Measurements from ENCODE around the gene CEACAM19. TPM values are rescaled to one million over a fixed set of nuclear protein-coding genes. Genes with fewer than 3 reads are reported as not detected.

Gene CEACAM19
- total and polyA plus RNA-seq, 2 donors (not counting 3 experiments of a cell fraction or from before 2014, with no cell fraction given): 9.9 to 14.5 TPM

GRCh38 chr19:44706506-44707236, 35.4 kb downstream of the CEACAM19 start:
- POLR2A ChIA-PET: no interaction called here
- Histone ChIP-seq H4K20me1 (replicated peaks; ENCODE audit: control insufficient read depth, extremely low read depth, insufficient read depth, low read length) (no peaks in the 10 kb centered on the region), H3K9me3 (replicated peaks; ENCODE audit: control insufficient read depth, insufficient read depth, low read length) (no peaks in the 10 kb centered on the region), H3K79me2 (ENCODE audit: control insufficient read depth, insufficient read depth, low read length) (no peaks in the 10 kb centered on the region), H3K36me3 (ENCODE audit: control insufficient read depth in 2 of 2, extremely low read depth in 1 of 2, insufficient read depth in 2 of 2, low read length in 2 of 2) (no peaks in the 10 kb centered on the region), H3K4me1 (ENCODE audit: control insufficient read depth, extremely low read depth, insufficient read depth, low read length) (peaks cover 2% of the 10 kb centered on the region), H3K27ac (ENCODE audit: insufficient read depth, low read depth, low read length) (no peak overlapping the region), H3K4me3 (replicated peaks in 1 of 3; ENCODE audit: insufficient read depth in 1 of 3, low read depth in 1 of 3, low read length in 3 of 3) (no peak overlapping the region), H3K9ac (replicated peaks; ENCODE audit: extremely low read depth, insufficient read depth, low read length) (no peak overlapping the region), H2AFZ (ENCODE audit: low read depth, low read length) (no peak overlapping the region), H3K4me2 (ENCODE audit: insufficient read depth, low read length) (no peak overlapping the region), H3K9me1 (replicated peaks; ENCODE audit: control insufficient read depth, extremely low read depth, insufficient read depth, low read length) (no peaks in the 10 kb centered on the region), H3K27me3 (ENCODE audit: control insufficient read depth in 2 of 2, insufficient read depth in 2 of 2, low read length in 2 of 2) (no peaks in the 10 kb centered on the region)
- no peak for FAIRE-seq
- DNase-seq (ENCODE audit: low read depth, low spot score): no peak
- TF ChIP-seq POLR2A (IDR thresholded peaks at IDR 0.05; ENCODE audit: low read depth, low read length) (no peak), CTCF (IDR thresholded peaks at IDR 0.05; ENCODE audit: extremely low read depth in 1 of 2, insufficient read depth in 1 of 2, low read depth in 1 of 2, low read length in 2 of 2) (no peak), FOS (IDR thresholded peaks at IDR 0.05; ENCODE audit: borderline replicate concordance, insufficient read depth, low read length) (no peak), MYC (IDR thresholded peaks at IDR 0.05; ENCODE audit: low read depth, low read length) (no peak), MAX (IDR thresholded peaks at IDR 0.05; ENCODE audit: insufficient read depth, insufficient read length) (no peak), POLR2AphosphoS5 (IDR thresholded peaks at IDR 0.05; ENCODE audit: insufficient read depth, low read depth, low read length) (no peak), EZH2 (IDR thresholded peaks at IDR 0.05; ENCODE audit: borderline replicate concordance, low read depth, low read length, severe bottlenecking) (no peak), GATA2 (IDR thresholded peaks at IDR 0.05; ENCODE audit: insufficient read depth, insufficient read length, low read depth, low read length) (no peak), JUN (IDR thresholded peaks at IDR 0.05; ENCODE audit: borderline replicate concordance, insufficient read depth, insufficient read length, low read depth) (no peak)
- no TSS peak for BruUV-seq (replicated peaks)
- dilution Hi-C loops (cut with MboI; ENCODE audit: extremely low pct_ligation_motif_present, low sequenced_read_pairs) (no loop called here), intact Hi-C loops (cut with micrococcal nuclease) (no loop called here)
- CTCF ChIA-PET: interaction anchor here (0.6 kb wide), 1 partner anchor 10 kb away, joined by 3 read pairs; no protein-coding TSS in a partner anchor
